GM10266 (cell line): ENCODE data around the gene GABRR1.
"Not testable (repeated sequence)": the region's sequence is repeated elsewhere in the genome, so short reads cannot be mapped to it uniquely, and the experiment has no call there.

Experiments
- DNase-seq: peaks from one replicate; pipeline ENCODE4 v3.0.0; 2012; ENCODE audit errors: extremely low spot score
- TF ChIP-seq, protein P1 (sequence below): IDR thresholded peaks from 2 replicates; pipeline ENCODE4 v1.5.1; 2012; ENCODE audit warnings: mild to moderate bottlenecking, low read depth; ENCODE audit not compliant: control insufficient read depth, insufficient read depth; ENCODE audit errors: missing control alignments

The GABRR1 gene

DNA sequence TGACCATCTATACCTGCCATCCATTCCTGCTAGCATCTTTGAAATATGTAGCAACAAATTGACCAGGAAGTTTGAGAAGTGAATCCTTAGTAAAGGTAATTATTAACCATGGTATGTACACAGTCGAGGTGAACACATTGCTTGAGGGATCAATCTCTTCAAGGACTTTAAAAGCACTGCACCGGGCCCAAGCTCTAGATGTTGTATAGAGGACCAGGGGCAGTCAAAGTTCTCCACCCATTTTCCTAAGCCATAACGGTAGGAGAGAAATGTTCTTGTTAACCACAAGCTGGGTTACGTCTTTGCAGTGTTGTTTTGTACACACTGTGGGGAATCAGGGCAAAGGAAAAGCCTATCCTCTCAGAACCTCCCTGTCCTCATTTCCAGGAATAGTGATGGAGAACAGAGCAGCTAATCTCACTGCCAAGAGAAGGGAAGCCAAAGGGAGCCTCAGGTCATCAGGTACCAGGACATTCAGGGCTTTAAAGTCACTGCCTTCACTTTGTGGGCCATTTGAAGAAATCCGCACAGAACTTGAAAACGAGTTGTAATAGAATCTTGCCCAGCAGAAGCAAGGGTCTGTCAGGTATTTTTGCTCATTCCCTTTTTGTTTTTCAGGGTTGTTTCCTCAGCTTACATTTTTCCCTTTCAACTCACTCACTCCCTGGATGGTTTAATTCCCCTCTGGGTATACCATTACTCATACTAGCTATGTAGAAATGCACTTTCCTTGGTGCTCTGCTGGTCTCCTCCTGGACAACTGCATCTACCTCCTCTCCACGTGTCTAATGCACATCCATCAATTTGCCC, 76.6 kb downstream of the GABRR1 start:
- TF ChIP-seq, protein P1, sequence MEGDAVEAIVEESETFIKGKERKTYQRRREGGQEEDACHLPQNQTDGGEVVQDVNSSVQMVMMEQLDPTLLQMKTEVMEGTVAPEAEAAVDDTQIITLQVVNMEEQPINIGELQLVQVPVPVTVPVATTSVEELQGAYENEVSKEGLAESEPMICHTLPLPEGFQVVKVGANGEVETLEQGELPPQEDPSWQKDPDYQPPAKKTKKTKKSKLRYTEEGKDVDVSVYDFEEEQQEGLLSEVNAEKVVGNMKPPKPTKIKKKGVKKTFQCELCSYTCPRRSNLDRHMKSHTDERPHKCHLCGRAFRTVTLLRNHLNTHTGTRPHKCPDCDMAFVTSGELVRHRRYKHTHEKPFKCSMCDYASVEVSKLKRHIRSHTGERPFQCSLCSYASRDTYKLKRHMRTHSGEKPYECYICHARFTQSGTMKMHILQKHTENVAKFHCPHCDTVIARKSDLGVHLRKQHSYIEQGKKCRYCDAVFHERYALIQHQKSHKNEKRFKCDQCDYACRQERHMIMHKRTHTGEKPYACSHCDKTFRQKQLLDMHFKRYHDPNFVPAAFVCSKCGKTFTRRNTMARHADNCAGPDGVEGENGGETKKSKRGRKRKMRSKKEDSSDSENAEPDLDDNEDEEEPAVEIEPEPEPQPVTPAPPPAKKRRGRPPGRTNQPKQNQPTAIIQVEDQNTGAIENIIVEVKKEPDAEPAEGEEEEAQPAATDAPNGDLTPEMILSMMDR: no peak
- DNase-seq: no peak

DNA sequence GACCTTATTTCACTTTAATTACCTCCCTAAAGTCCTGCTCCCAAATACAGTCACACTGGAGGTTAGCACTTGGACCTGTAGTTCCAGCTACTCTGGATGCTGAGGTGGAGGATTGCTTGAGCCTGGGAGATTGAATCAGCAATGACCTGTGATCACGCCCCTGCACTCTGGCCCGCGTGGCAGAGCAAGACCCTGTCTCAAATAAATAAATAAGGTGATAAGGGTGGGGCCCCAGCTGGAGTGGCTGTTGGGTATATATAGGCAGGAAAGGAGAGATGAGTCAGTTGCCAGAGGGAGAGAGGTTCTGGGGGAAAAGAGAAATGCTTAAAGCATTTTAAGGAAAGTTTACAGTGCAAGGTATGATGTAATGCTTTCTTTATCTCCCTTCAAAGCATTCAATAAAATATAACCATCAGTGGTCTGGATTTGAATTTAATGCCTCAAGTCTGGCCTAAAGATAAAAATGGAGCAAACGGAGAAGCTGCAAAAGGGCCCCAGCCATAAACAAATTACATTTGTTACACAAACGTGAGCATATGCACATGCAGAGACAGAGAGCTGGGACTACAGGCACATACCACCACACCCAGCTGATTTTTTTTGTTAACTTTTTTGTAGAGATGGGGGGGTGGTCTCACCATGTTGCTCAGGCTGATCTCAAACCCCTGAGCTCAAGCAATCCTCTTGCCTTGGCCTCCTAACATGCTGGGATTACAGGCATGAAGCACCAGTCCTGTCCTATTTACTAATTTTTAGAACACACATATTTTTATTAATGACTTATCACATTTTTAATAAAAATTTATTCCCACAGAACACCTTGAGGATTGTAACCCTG, 77.4 kb downstream of the GABRR1 start:
- no peak for DNase-seq
- TF ChIP-seq, protein P1: no peak

DNA sequence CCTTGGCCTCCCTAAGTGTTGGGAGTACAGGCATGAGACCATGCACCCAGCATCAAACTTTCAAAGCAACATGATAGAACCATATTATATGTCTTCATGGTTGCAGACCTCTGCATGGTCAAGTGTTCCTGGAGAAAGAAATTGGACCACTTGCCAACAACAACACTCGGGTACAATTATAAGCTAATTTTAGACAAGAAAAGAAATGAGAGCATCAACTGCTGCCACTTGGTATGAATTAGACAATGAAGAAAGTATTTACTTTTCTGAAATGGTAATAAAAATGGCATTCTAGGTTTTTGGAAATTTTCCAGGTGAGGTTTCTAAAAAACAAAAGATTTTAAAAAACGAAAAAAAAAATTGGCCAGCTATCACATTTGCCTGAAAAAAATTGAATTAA, 79.0 kb downstream of the GABRR1 start:
- no peak for DNase-seq
- TF ChIP-seq, protein P1: no peak

DNA sequence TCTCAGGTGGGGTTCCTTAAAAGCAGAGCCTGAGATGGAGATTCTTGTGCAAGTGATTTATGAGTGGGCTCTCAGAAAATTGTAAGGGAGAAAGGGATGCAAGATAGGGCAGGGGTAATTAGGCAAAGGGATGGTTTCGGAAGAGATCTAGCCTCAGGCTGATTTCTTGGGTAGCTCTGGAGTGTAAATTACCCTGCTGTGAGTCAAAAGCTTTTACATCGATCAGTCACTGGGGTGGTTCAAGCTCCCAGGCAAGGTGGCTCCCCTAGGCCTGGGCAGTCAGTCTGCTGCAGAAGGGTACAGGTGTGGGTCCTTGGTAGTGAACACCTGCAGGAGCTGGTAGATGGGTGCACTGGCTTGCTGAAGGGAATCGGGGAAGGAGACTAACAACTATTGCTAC, 82.4 kb downstream of the GABRR1 start:
- no peak for DNase-seq
- TF ChIP-seq, protein P1: no peak

DNA sequence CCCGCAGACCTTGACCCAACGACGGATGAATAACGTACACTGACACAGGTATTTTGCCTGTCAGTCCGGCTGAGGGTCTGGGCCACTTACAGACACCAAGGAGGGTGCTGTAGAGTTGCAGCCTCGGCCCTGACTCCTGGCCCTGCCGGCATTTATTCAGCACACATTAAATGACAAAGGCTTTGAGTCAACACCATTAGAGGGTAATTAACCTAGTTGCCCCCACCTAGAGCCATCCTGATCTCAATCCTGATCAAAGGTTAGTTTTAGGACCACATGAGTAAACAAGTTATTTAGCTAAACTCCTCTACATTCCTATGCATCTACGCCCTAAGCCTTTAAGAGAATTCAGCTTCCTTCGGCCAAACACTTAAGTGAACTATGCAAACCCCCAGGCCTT, 83.2 kb downstream of the GABRR1 start:
- DNase-seq: no peak
- TF ChIP-seq, protein P1: no peak

DNA sequence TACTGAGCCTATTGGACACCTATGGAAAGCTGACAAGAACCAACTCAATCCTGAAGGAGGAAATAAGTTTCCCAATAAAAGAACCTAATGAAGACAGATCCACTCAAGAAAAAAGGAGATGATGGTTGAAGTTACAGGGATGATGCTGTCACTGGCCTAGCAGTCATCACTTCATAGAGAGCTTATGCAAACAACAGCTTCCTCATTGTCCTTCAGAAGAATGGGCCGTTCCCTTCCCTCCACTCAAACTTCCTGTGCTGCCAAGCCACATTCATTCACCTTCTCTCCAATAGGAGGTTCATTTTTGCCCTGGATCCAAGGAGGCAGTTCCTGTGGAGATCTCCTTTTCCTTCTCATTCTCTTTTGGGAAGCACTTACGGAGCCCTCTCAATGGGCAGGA, 85.1 kb downstream of the GABRR1 start:
- TF ChIP-seq, protein P1: no peak

DNA sequence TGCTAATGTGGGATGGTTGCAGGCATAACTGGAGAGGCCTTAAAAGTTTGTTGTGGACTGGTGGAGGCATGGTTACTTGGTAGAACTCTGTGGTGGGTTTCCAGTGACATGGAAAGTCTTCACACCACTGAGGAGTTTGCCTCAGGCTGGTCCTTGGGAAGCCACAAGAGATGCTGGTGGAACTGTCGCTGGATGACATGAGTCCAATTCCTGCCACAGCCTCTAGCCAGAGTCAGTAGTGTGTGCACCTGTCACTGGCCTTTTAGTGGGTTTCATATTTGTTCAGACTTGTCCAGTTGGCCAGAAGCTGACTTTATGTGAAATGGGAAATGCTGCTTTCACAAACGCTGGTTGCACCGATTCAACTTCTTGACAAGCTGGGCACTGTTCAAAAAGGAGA, 85.6 kb downstream of the GABRR1 start:
- DNase-seq: no peak
- TF ChIP-seq, protein P1: no peak

More for the DNA sequence above, 85.1 kb downstream of the GABRR1 start:
- no peak for DNase-seq

DNA sequence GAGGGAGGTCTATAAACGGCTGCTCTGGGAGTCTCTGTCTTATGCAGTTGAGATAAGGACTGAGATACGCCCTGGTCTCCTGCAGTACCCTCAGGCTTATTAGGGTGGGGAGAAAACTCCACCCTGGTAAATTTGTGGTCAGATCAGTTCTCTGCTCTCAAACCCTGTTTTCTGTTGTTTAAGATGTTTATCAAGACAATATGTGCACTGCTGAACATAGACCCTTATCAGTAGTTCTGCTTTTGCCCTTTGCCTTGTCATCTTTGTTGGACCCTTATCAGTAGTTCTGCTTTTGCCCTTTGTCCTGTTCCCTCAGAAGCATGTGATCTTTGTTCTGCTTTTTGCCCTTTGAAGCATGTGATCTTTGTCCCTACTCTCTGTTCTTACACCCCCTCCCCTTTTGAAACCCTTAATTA, 88.9 kb downstream of the GABRR1 start:
- DNase-seq: not testable (repeated sequence)
